Breast epithelium (tissue), 4 donors: ENCODE measurements around the gene RTRAF. TPM values are rescaled to one million over a fixed set of nuclear protein-coding genes. Genes with fewer than 3 reads are reported as not detected.

Experiments used
- DNase-seq, 2 donors: peaks; one replicate each; pipeline ENCODE4 v3.0.0-alpha.2; 2019; ENCODE audit warnings: low spot score in 2 of 2
- H3K27ac ChIP-seq, 2 donors: fragments of 200-600 bp; sonication (generic) in 1 of 2; one replicate each; pipeline ENCODE4 v1.5.1; 2016 to 2019; ENCODE audit warnings: mild to moderate bottlenecking in 1 of 2
- H3K27me3 ChIP-seq, 2 donors: fragments of 200-600 bp; sonication (generic) in 1 of 2; one replicate each; pipeline versions ENCODE4 v1.5.1 to v1.6.0; 2017 to 2019; ENCODE audit warnings: control low read depth in 1 of 2, mild to moderate bottlenecking in 1 of 2
- H3K36me3 ChIP-seq: fragments of 200-600 bp; one replicate; pipeline ENCODE4 v1.5.1; 2019
- H3K4me1 ChIP-seq, 2 donors: fragments of 200-600 bp; sonication (generic); one replicate each; pipeline ENCODE4 v1.5.1; 2016 to 2019; ENCODE audit warnings: control low read depth in 1 of 2
- H3K4me3 ChIP-seq, 3 donors: fragments of 200-600 bp; sonication (generic); 1 replicate in 2 of 3; 2 replicates in 1 of 3; pipeline ENCODE4 v1.5.1; 2016 to 2019; ENCODE audit warnings: mild to moderate bottlenecking in 3 of 3, moderate library complexity in 2 of 3
- H3K9me3 ChIP-seq, 2 donors: fragments of 200-600 bp; sonication (generic) in 1 of 2; one replicate each; pipeline ENCODE4 v1.5.1; 2016 to 2019; ENCODE audit warnings: control low read depth in 1 of 2
- POLR2A ChIP-seq: fragments of 450-650 bp; IDR thresholded peaks from one replicate; pipeline ENCODE4 v1.6.1; 2016; ENCODE audit warnings: antibody characterized with exemption, mild to moderate bottlenecking, moderate library complexity
- POLR2AphosphoS5 ChIP-seq, 3 donors: sonication (generic); formaldehyde crosslinking; IDR thresholded peaks; one replicate each; pipeline ENCODE4 v1.6.1; 2017; ENCODE audit warnings: antibody characterized with exemption in 3 of 3
- intact Hi-C: fragments of 100-400 bp; cut with DNase I; formaldehyde crosslinking; loops from one replicate; pipeline ENCODE4 v1.15.1; 2023; ENCODE audit warnings: low total_unique reads
- total RNA-seq, 3 donors: library from RNA; depleted of rRNA; stranded (reverse); fragments of >200 nt; gene quantifications; one replicate each; pipeline ENCODE4 v1.1.0, GENCODE V29; 2016
- TF ChIP-seq, protein P1 (sequence below), 3 donors: fragments of 450-650 bp; IDR thresholded peaks; one replicate each; pipeline ENCODE4 v1.5.1; 2016 to 2017; ENCODE audit warnings: antibody characterized with exemption in 3 of 3, mild to moderate bottlenecking in 3 of 3, moderate library complexity in 3 of 3

RTRAF gene
- total RNA-seq, 3 donors from 2014 or later, result 48.7 to 93.0 (median 61.3) TPM

- DNase-seq, result no peak
- H3K27ac ChIP-seq, result no peak overlapping the region
- H3K4me1 ChIP-seq, result no peaks in the 10 kb centered on the region
- intact Hi-C loops, result loop anchor here (2.0 kb wide), 1 partner anchor 60 kb away; no protein-coding TSS in a partner anchor
- TF ChIP-seq POLR2AphosphoS5 (IDR thresholded peaks at IDR 0.05), result no peak
- no peak for TF ChIP-seq POLR2A
- TF ChIP-seq, protein P1, sequence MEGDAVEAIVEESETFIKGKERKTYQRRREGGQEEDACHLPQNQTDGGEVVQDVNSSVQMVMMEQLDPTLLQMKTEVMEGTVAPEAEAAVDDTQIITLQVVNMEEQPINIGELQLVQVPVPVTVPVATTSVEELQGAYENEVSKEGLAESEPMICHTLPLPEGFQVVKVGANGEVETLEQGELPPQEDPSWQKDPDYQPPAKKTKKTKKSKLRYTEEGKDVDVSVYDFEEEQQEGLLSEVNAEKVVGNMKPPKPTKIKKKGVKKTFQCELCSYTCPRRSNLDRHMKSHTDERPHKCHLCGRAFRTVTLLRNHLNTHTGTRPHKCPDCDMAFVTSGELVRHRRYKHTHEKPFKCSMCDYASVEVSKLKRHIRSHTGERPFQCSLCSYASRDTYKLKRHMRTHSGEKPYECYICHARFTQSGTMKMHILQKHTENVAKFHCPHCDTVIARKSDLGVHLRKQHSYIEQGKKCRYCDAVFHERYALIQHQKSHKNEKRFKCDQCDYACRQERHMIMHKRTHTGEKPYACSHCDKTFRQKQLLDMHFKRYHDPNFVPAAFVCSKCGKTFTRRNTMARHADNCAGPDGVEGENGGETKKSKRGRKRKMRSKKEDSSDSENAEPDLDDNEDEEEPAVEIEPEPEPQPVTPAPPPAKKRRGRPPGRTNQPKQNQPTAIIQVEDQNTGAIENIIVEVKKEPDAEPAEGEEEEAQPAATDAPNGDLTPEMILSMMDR (IDR thresholded peaks at IDR 0.05), result no peak
- no peaks in the 10 kb centered on the region for H3K9me3 ChIP-seq
- no peaks in the 10 kb centered on the region for H3K36me3 ChIP-seq
- no peaks in the 10 kb centered on the region for H3K27me3 ChIP-seq
- H3K4me3 ChIP-seq, result no peak overlapping the region
These were observed 12.3 kb upstream of the RTRAF start for GRCh38 chr14:51977075-51977474.

DNA sequence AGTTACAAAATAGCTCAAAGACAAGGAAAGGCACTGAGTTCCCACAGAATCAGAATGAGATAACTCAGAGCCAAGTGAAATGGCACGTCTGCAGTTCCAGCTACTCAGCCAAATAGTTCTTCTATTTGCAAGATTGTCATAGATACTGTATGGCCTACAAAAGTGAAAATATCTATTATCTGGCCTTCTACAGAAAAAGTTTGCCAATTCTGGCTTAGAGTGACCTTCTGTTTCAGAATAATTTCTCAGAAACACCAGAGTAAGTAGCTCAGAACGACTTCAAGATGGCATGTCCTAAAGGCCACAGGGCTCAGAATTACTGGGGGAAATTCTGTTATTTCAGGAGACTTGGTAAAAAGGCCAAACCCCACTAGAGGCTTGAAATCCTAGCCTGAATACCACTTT is 10.7 kb upstream of the RTRAF start:
- intact Hi-C loops, result no loop called here

GRCh38 chr14:51979088-51979709 is 10.1 kb upstream of the RTRAF start:
- Histone ChIP-seq H3K4me3 (no peak overlapping the region), H3K27me3 (no peaks in the 10 kb centered on the region), H3K4me1 (no peaks in the 10 kb centered on the region), H3K27ac (no peak overlapping the region), H3K36me3 (no peaks in the 10 kb centered on the region), H3K9me3 (no peaks in the 10 kb centered on the region)
- TF ChIP-seq POLR2A (no peak), POLR2AphosphoS5 (IDR thresholded peaks at IDR 0.05) (no peak)
- TF ChIP-seq, protein P1 (IDR thresholded peaks at IDR 0.05), result peak; percentile 64 to 77 (median 71)
- intact Hi-C loops, result no loop called here
- DNase-seq, result peak; percentile 59 to 78

More for the DNA sequence above, 10.7 kb upstream of the RTRAF start:
- Histone ChIP-seq H3K27me3 (no peaks in the 10 kb centered on the region), H3K36me3 (no peaks in the 10 kb centered on the region), H3K27ac (no peak overlapping the region), H3K9me3 (no peaks in the 10 kb centered on the region), H3K4me3 (no peak overlapping the region), H3K4me1 (no peaks in the 10 kb centered on the region)
- TF ChIP-seq POLR2A, result no peak
- TF ChIP-seq, protein P1 (IDR thresholded peaks at IDR 0.05), result no peak
- no peak for TF ChIP-seq POLR2AphosphoS5 (IDR thresholded peaks at IDR 0.05)
- DNase-seq, result no peak

DNA sequence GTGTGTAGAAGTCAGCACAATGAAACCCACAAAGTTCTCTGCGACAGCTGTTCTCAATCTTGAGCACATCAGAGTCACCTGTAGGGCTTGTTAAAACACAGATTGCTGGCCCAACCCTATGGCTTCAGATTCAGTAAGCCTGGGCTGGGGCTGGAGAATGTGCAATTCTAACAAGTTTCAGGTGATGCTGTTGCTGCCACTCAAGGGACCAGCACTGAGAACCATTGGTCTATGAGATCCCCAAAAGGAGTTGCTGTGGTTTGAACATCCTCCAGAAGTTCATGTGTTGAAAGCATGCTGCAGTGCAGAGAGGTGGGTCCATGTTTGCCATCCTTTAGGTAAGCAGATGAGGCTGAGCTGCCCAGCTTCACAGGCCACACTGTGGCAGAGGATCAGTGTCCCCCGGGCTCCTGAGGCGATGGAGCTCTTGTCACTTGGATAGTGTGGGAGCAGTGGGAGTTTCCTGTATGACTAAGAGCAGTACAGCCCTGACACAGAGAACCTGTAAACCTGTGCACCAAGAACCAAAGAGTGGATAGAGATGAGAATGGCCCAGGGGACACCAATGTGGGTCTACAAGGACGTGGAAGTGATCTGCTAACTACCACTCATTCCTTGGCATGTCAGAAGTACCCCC is 8.0 kb upstream of the RTRAF start:
- no peak for DNase-seq
- H3K4me3 ChIP-seq, result no peak overlapping the region
- no peaks in the 10 kb centered on the region for H3K9me3 ChIP-seq
- TF ChIP-seq POLR2A (no peak), POLR2AphosphoS5 (IDR thresholded peaks at IDR 0.05) (no peak)
- TF ChIP-seq, protein P1 (IDR thresholded peaks at IDR 0.05), result no peak
- no peaks in the 10 kb centered on the region for H3K27me3 ChIP-seq
- no peaks in the 10 kb centered on the region for H3K36me3 ChIP-seq
- no peak overlapping the region for H3K27ac ChIP-seq
- intact Hi-C loops, result loop anchor here (2.0 kb wide), 1 partner anchor 73 kb away; no protein-coding TSS in a partner anchor
- H3K4me1 ChIP-seq, result no peaks in the 10 kb centered on the region

GRCh38 chr14:51988221-51988620 is 1.1 kb upstream of the RTRAF start:
- intact Hi-C loops, result no loop called here
- DNase-seq, result no peak
- H3K4me1 ChIP-seq, result no peaks in the 10 kb centered on the region
- no peaks in the 10 kb centered on the region for H3K9me3 ChIP-seq
- TF ChIP-seq POLR2A (no peak), POLR2AphosphoS5 (IDR thresholded peaks at IDR 0.05) (no peak)
- TF ChIP-seq, protein P1 (IDR thresholded peaks at IDR 0.05), result no peak
- H3K27me3 ChIP-seq, result no peaks in the 10 kb centered on the region
- no peak overlapping the region for H3K27ac ChIP-seq
- H3K4me3 ChIP-seq, result no peak overlapping the region
- H3K36me3 ChIP-seq, result no peaks in the 10 kb centered on the region
